RWPE1 (cell line): ENCODE results near the gene DLGAP4.

ENCODE experiments used
- CTCF ChIA-PET: fragments of 350-600 bp; sonication (Branson Sonifier 250); formaldehyde crosslinking; extraction: SDS; loops from one replicate; lab custom pipeline; 2021; lab: Yijun Ruan, JAX
- POLR2A ChIA-PET: fragments of 400-600 bp; formaldehyde crosslinking; extraction: SDS; loops from one replicate; lab custom pipeline; 2020; ENCODE audit warnings: antibody characterized with exemption; ENCODE audit not compliant: low non-redundant PET; lab: Yijun Ruan, JAX
- DNase-seq: peaks from one replicate; pipeline ENCODE4 v3.0.0; 2012; ENCODE audit warnings: low spot score
- H3K27ac ChIP-seq: fragments of 450-650 bp; 2 replicates; pipeline ENCODE4 v1.5.1; 2017
- CTCF ChIP-seq: fragments of 450-650 bp; conservative IDR thresholded peaks from 2 replicates; pipeline ENCODE4 v1.5.1; 2017; ENCODE audit warnings: low read depth, mild to moderate bottlenecking

The DLGAP4 gene

GRCh38 chr20:36496707-36497669 is 190.8 kb downstream of the DLGAP4 start:
- CTCF ChIA-PET = interaction anchor here (0.6 kb wide), 1 partner anchor 31 kb away, joined by 3 read pairs; no protein-coding TSS in a partner anchor
- no peak for DNase-seq
- POLR2A ChIA-PET = no interaction called here
- H3K27ac ChIP-seq = peak overlapping the region; percentile 13; the same call in 1 of the 2 replicates
- no peak for TF ChIP-seq CTCF

GRCh38 chr20:36497856-36498255 is 191.7 kb downstream of the DLGAP4 start:
- TF ChIP-seq CTCF = no peak
- ChIA-PET POLR2A (no interaction called here), CTCF (no interaction called here)
- H3K27ac ChIP-seq = peak overlapping the region; percentile 13
- no peak for DNase-seq

- no peak for DNase-seq
- CTCF ChIA-PET = interaction anchor here (0.9 kb wide), 1 partner anchor 58 kb away, joined by 3 read pairs; no protein-coding TSS in a partner anchor
- no peak for TF ChIP-seq CTCF
Measured at GRCh38 chr20:36498386-36499179, 192.4 kb downstream of the DLGAP4 start.

GRCh38 chr20:36499211-36499610 is 193.1 kb downstream of the DLGAP4 start:
- no peak overlapping the region for H3K27ac ChIP-seq
- TF ChIP-seq CTCF = no peak

More at GRCh38 chr20:36498386-36499179, 192.4 kb downstream of the DLGAP4 start:
- peak overlapping the region; percentile 13 for H3K27ac ChIP-seq
- POLR2A ChIA-PET = no interaction called here

GRCh38 chr20:36499723-36500501 is 193.8 kb downstream of the DLGAP4 start:
- ChIA-PET POLR2A (no interaction called here), CTCF (interaction anchor here (0.6 to 1.2 kb wide), 4 partner anchors 20 to 297 kb away, joined by 3 to 5 read pairs (median 4); no protein-coding TSS in a partner anchor)
- no peak for DNase-seq
- H3K27ac ChIP-seq = peak overlapping the region; percentile 5; the same call in 1 of the 2 replicates
- TF ChIP-seq CTCF = no peak

More at GRCh38 chr20:36499211-36499610, 193.1 kb downstream of the DLGAP4 start:
- ChIA-PET CTCF (no interaction called here), POLR2A (no interaction called here)
- DNase-seq = no peak
